ENCODE measurements around the gene CCDC68.
"Not testable (repeated sequence)": the region's sequence is repeated elsewhere in the genome, so short reads cannot be mapped to it uniquely, and the experiment has no call there.

Gene CCDC68

DNA sequence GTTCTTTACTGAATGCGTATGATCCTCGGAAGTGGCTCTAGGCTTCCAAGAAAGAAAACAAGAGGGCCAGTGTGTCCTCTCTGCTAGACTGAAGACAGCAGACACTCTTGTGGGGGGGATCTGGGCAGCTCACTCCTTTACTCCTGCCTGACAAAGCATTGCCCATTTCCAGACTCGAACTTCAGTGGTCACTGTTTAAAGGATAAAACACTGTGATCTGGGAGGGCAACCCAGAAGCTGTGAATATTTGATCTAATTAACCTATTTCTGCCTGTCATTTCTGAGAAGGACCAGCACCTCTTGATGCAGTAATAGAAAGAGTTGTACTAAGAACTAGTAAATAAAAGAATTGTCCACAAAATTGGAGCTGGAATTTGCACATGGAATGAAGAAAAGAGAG, 24.5 kb upstream of the CCDC68 start:
- no peaks in the 10 kb centered on the region for H3K79me2 ChIP-seq (ENCODE audit: control insufficient read depth, insufficient read depth, low read length, unreplicated experiment)
- no peak overlapping the region for H3K27ac ChIP-seq (ENCODE audit: low read depth, low read length)
- H3K4me3 ChIP-seq (ENCODE audit: low read depth, low read length): no peak overlapping the region
- H2AFZ ChIP-seq (ENCODE audit: low read length, unreplicated experiment): no peak overlapping the region
- no peaks in the 10 kb centered on the region for H3K36me3 ChIP-seq (ENCODE audit: insufficient read depth, low read length)
- H3K27me3 ChIP-seq (ENCODE audit: insufficient read depth, low read length): no peaks in the 10 kb centered on the region
- H3K4me1 ChIP-seq (ENCODE audit: control insufficient read depth, insufficient read depth, low read length, unreplicated experiment): peaks cover 4% of the 10 kb centered on the region

- peaks cover 4% of the 10 kb centered on the region for H3K4me1 ChIP-seq (ENCODE audit: control insufficient read depth, insufficient read depth, low read length, unreplicated experiment)
- no peaks in the 10 kb centered on the region for H3K27me3 ChIP-seq (ENCODE audit: insufficient read depth, low read length)
- no peak overlapping the region for H3K27ac ChIP-seq (ENCODE audit: low read depth, low read length)
- no peak overlapping the region for H2AFZ ChIP-seq (ENCODE audit: low read length, unreplicated experiment)
- H3K79me2 ChIP-seq (ENCODE audit: control insufficient read depth, insufficient read depth, low read length, unreplicated experiment): no peaks in the 10 kb centered on the region
- no peak overlapping the region for H3K4me3 ChIP-seq (ENCODE audit: low read depth, low read length)
- H3K36me3 ChIP-seq (ENCODE audit: insufficient read depth, low read length): no peaks in the 10 kb centered on the region
These were observed 23.9 kb upstream of the CCDC68 start for GRCh38 chr18:54983041-54983686.

- H3K27ac ChIP-seq (ENCODE audit: low read depth, low read length): no peak overlapping the region
These were observed 21.8 kb upstream of the CCDC68 start for GRCh38 chr18:54981076-54981475.

DNA sequence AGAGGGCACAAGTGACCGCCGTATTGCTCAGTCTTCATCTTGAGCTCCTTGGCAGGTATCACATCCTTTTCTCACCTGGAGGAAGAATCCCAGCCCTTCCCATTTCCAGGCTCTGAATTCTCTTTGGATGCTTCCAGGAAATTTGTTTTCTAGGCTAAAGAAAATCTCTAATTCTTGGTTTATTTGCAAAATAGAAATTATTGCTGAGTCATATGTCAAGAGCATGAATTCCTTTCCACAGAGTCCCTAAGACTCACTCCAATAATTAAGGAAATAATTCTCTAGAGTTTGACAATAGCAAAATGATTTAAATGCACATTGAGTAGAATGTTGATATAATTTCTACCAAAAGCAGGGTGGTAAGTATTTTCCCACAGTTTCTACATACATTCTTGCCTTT, 16.3 kb upstream of the CCDC68 start:
- H3K4me3 ChIP-seq (ENCODE audit: low read depth, low read length): no peak overlapping the region
- H3K27ac ChIP-seq (ENCODE audit: low read depth, low read length): no peak overlapping the region
- H3K79me2 ChIP-seq (ENCODE audit: control insufficient read depth, insufficient read depth, low read length, unreplicated experiment): no peaks in the 10 kb centered on the region
- H3K4me1 ChIP-seq (ENCODE audit: control insufficient read depth, insufficient read depth, low read length, unreplicated experiment): peaks cover 6% of the 10 kb centered on the region
- peak overlapping the region; percentile 62 for H2AFZ ChIP-seq (ENCODE audit: low read length, unreplicated experiment)
- H3K36me3 ChIP-seq (ENCODE audit: insufficient read depth, low read length): no peaks in the 10 kb centered on the region
- no peaks in the 10 kb centered on the region for H3K27me3 ChIP-seq (ENCODE audit: insufficient read depth, low read length)

More at GRCh38 chr18:54981076-54981475, 21.8 kb upstream of the CCDC68 start:
- H3K36me3 ChIP-seq (ENCODE audit: insufficient read depth, low read length): no peaks in the 10 kb centered on the region
- H3K4me1 ChIP-seq (ENCODE audit: control insufficient read depth, insufficient read depth, low read length, unreplicated experiment): peaks cover 4% of the 10 kb centered on the region
- H3K79me2 ChIP-seq (ENCODE audit: control insufficient read depth, insufficient read depth, low read length, unreplicated experiment): no peaks in the 10 kb centered on the region
- no peak overlapping the region for H2AFZ ChIP-seq (ENCODE audit: low read length, unreplicated experiment)
- H3K4me3 ChIP-seq (ENCODE audit: low read depth, low read length): no peak overlapping the region
- no peaks in the 10 kb centered on the region for H3K27me3 ChIP-seq (ENCODE audit: insufficient read depth, low read length)

DNA sequence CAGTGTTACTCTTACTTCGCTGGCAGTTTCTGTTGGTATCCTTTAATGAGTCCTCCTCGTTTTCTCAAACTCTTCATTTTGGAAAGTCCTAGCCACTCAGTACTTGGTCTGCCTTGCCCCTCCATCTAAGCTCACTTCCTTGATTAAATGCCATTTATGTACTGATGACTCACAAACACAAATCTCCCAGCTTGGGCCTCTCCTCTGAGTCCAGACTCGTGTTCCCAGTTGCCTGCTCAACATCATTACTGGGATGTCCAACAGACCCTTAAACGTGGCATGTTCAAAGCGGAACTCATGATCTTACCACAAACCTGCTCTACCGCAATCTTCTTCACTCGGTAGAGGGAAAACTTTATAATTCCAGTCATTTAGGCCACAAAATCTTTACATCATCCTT, 13.8 kb upstream of the CCDC68 start:
- H3K36me3 ChIP-seq (ENCODE audit: insufficient read depth, low read length): no peaks in the 10 kb centered on the region
- no peak overlapping the region for H3K4me3 ChIP-seq (ENCODE audit: low read depth, low read length)
- peaks cover 13% of the 10 kb centered on the region for H3K4me1 ChIP-seq (ENCODE audit: control insufficient read depth, insufficient read depth, low read length, unreplicated experiment)
- H3K27me3 ChIP-seq (ENCODE audit: insufficient read depth, low read length): no peaks in the 10 kb centered on the region
- no peaks in the 10 kb centered on the region for H3K79me2 ChIP-seq (ENCODE audit: control insufficient read depth, insufficient read depth, low read length, unreplicated experiment)
- H3K27ac ChIP-seq (ENCODE audit: low read depth, low read length): no peak overlapping the region
- peak overlapping the region; percentile 24 for H2AFZ ChIP-seq (ENCODE audit: low read length, unreplicated experiment)

DNA sequence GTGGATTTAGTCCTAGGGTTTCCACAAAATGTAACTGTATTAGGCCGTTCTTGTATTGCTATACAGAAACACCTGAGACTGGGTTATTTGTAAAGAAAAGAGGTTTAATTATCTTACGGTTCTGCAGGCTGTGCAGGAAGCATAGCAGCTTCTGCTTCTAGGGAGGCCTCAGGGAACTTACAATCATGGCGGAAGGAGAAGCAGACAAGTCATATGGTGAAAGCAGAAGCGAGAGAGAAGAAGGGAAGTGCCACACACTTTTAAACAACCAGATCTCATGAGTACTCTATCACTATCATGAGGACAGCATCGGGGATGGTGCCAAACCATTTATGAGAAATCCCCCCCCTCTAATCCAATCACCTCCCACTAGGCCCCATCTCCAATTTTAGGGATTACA, 9.5 kb upstream of the CCDC68 start:
- H2AFZ ChIP-seq (ENCODE audit: low read length, unreplicated experiment): peak overlapping the region; percentile 53
- H3K4me3 ChIP-seq (ENCODE audit: low read depth, low read length): no peak overlapping the region
- peaks cover 26% of the 10 kb centered on the region for H3K4me1 ChIP-seq (ENCODE audit: control insufficient read depth, insufficient read depth, low read length, unreplicated experiment)
- no peaks in the 10 kb centered on the region for H3K36me3 ChIP-seq (ENCODE audit: insufficient read depth, low read length)
- H3K27ac ChIP-seq (ENCODE audit: low read depth, low read length): peak overlapping the region; percentile 96
- H3K27me3 ChIP-seq (ENCODE audit: insufficient read depth, low read length): no peaks in the 10 kb centered on the region
- no peaks in the 10 kb centered on the region for H3K79me2 ChIP-seq (ENCODE audit: control insufficient read depth, insufficient read depth, low read length, unreplicated experiment)

DNA sequence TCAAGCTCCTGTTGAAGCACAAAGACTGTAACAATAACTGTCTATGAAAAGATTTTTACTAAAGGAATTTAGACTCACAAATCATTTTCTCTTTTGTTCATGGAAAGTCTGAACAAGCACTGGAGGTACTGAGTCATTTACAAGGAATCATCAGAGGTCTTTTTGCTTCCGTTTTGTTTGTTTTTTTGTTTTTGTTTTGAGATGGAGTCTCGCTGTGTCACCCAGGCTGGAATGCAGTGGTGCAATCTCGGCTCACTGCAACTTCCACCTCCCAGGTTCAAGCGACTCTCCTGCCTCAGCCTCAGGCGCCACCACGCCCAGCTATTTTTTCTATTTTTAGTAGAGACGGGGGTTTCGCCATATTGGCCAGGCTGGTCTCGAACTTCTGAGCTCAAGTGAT, 9.0 kb upstream of the CCDC68 start:
- not testable (repeated sequence) for H3K36me3 ChIP-seq (ENCODE audit: insufficient read depth, low read length); H3K79me2 ChIP-seq (ENCODE audit: control insufficient read depth, insufficient read depth, low read length, unreplicated experiment); H3K27me3 ChIP-seq (ENCODE audit: insufficient read depth, low read length); H3K4me3 ChIP-seq (ENCODE audit: low read depth, low read length)
- Histone ChIP-seq H2AFZ (ENCODE audit: low read length, unreplicated experiment) (peak overlapping the region; percentile 65), H3K4me1 (ENCODE audit: control insufficient read depth, insufficient read depth, low read length, unreplicated experiment) (peaks cover 26% of the 10 kb centered on the region), H3K27ac (ENCODE audit: low read depth, low read length) (peak overlapping the region; percentile 96)

DNA sequence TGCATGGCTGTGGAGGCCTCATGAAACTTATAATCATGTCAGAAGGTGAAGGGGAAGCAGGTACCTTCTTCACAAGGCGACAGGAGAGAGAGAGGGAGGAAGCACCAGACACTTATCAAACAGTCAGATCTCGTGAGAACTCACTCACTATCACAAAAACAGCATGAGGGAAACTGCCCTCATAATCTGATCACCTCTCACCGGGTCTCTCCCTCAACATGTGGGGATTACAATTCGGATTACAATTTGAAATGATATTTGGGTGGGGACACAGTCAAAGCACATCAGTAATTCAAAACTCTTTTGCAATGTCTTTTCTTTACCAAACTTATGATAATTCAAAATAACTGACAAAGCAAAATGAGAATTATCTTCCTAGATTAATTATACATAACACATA, 8.5 kb upstream of the CCDC68 start:
- no peaks in the 10 kb centered on the region for H3K36me3 ChIP-seq (ENCODE audit: insufficient read depth, low read length)
- H3K27me3 ChIP-seq (ENCODE audit: insufficient read depth, low read length): no peaks in the 10 kb centered on the region
- H3K27ac ChIP-seq (ENCODE audit: low read depth, low read length): peak overlapping the region; percentile 96
- H2AFZ ChIP-seq (ENCODE audit: low read length, unreplicated experiment): peak overlapping the region; percentile 65
- H3K79me2 ChIP-seq (ENCODE audit: control insufficient read depth, insufficient read depth, low read length, unreplicated experiment): no peaks in the 10 kb centered on the region
- no peak overlapping the region for H3K4me3 ChIP-seq (ENCODE audit: low read depth, low read length)
- peaks cover 26% of the 10 kb centered on the region for H3K4me1 ChIP-seq (ENCODE audit: control insufficient read depth, insufficient read depth, low read length, unreplicated experiment)

DNA sequence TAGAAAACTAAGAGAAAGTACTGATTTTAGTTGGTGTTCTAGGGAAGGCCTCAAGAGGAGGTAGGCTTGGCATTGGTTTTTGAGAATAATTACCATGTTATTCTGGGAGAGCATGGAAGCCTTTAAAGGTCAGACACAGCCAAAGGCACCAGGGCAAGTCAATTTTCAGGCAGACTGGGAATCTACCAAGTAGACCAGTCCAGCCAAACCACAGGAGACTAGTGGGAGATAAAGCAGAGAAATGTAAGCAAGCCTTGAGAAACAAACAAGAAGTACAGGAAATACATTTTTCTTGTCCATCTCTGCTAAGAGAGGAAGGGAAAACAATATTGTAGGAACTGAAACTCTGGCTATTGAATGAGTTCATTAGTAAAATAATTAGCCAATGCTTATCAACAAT, 5.5 kb upstream of the CCDC68 start:
- no peaks in the 10 kb centered on the region for H3K79me2 ChIP-seq (ENCODE audit: control insufficient read depth, insufficient read depth, low read length, unreplicated experiment)
- H2AFZ ChIP-seq (ENCODE audit: low read length, unreplicated experiment): no peak overlapping the region
- no peaks in the 10 kb centered on the region for H3K27me3 ChIP-seq (ENCODE audit: insufficient read depth, low read length)
- no peak overlapping the region for H3K27ac ChIP-seq (ENCODE audit: low read depth, low read length)
- H3K36me3 ChIP-seq (ENCODE audit: insufficient read depth, low read length): no peaks in the 10 kb centered on the region
- no peak overlapping the region for H3K4me3 ChIP-seq (ENCODE audit: low read depth, low read length)
- H3K4me1 ChIP-seq (ENCODE audit: control insufficient read depth, insufficient read depth, low read length, unreplicated experiment): peaks cover 26% of the 10 kb centered on the region

- Histone ChIP-seq H3K4me1 (ENCODE audit: control insufficient read depth, insufficient read depth, low read length, unreplicated experiment) (peaks cover 21% of the 10 kb centered on the region), H3K79me2 (ENCODE audit: control insufficient read depth, insufficient read depth, low read length, unreplicated experiment) (no peaks in the 10 kb centered on the region), H3K27me3 (ENCODE audit: insufficient read depth, low read length) (no peaks in the 10 kb centered on the region), H3K36me3 (ENCODE audit: insufficient read depth, low read length) (no peaks in the 10 kb centered on the region), H2AFZ (ENCODE audit: low read length, unreplicated experiment) (no peak overlapping the region), H3K4me3 (ENCODE audit: low read depth, low read length) (no peak overlapping the region), H3K27ac (ENCODE audit: low read depth, low read length) (no peak overlapping the region)
These were observed 3.8 kb upstream of the CCDC68 start for GRCh38 chr18:54962919-54963645.

- Histone ChIP-seq H3K4me3 (ENCODE audit: low read depth, low read length) (no peak overlapping the region), H3K79me2 (ENCODE audit: control insufficient read depth, insufficient read depth, low read length, unreplicated experiment) (no peaks in the 10 kb centered on the region), H2AFZ (ENCODE audit: low read length, unreplicated experiment) (no peak overlapping the region), H3K4me1 (ENCODE audit: control insufficient read depth, insufficient read depth, low read length, unreplicated experiment) (peaks cover 22% of the 10 kb centered on the region), H3K27me3 (ENCODE audit: insufficient read depth, low read length) (no peaks in the 10 kb centered on the region), H3K36me3 (ENCODE audit: insufficient read depth, low read length) (no peaks in the 10 kb centered on the region), H3K27ac (ENCODE audit: low read depth, low read length) (no peak overlapping the region)
These were observed 2.6 kb upstream of the CCDC68 start for GRCh38 chr18:54961868-54962267.
